ENCODE data around the gene PDCD1. TPM values are rescaled to one million over a fixed set of nuclear protein-coding genes. Genes with fewer than 3 reads are reported as not detected.

The PDCD1 gene
- total RNA-seq, 1 experiment from 2014 or later: 0.22 TPM

- DNase-seq (ENCODE audit: low read depth, low spot score) (no peak), ATAC-seq (no peak)
- Histone ChIP-seq H3K4me3 (replicated peaks in 1 of 2; ENCODE audit: low read depth in 1 of 2, low read length in 2 of 2) (no peak overlapping the region), H3K4me1 (ENCODE audit: control insufficient read depth in 1 of 2, insufficient read depth in 2 of 2, low read length in 2 of 2) (no peaks in the 10 kb centered on the region; a peak in 1 of 4 replicates), H3K9me3 (ENCODE audit: control insufficient read depth in 1 of 2, insufficient read depth in 1 of 2, low read depth in 1 of 2, low read length in 2 of 2) (no peaks in the 10 kb centered on the region), H3K79me2 (ENCODE audit: insufficient read depth, low read length) (no peaks in the 10 kb centered on the region), H3K9me2 (ENCODE audit: insufficient read depth) (no peaks in the 10 kb centered on the region), H3K27me3 (ENCODE audit: insufficient read depth, low read length) (no peaks in the 10 kb centered on the region), H4K20me1 (ENCODE audit: insufficient read depth) (no peaks in the 10 kb centered on the region), H2AFZ (ENCODE audit: low read depth, low read length, poor library complexity, severe bottlenecking) (no peak overlapping the region), H3K9ac (ENCODE audit: low read length) (no peak overlapping the region), H3K36me3 (ENCODE audit: control insufficient read depth in 1 of 2, insufficient read depth in 2 of 2, low read length in 2 of 2) (no peaks in the 10 kb centered on the region), H3K27ac (ENCODE audit: low read depth, low read length) (no peak overlapping the region), H3K4me2 (ENCODE audit: low read length) (no peak overlapping the region)
- ChIA-PET CTCF (no interaction called here), RAD21 (ENCODE audit: low non-redundant PET in 1 of 2, low total read pairs in 2 of 2, uncharacterized antibody in 2 of 2, unreplicated experiment in 2 of 2) (no interaction called here), POLR2A (no interaction called here)
- no peak for TF ChIP-seq CBX3 (IDR thresholded peaks at IDR 0.05; ENCODE audit: low read depth)
- no peak for TF ChIP-seq SP1 (IDR thresholded peaks at IDR 0.05; ENCODE audit: low read depth)
- no peak for TF ChIP-seq POLR2A (IDR thresholded peaks at IDR 0.05; ENCODE audit: borderline replicate concordance, extremely low read depth, insufficient read depth, insufficient read length)
- no peak for TF ChIP-seq MAX (IDR thresholded peaks at IDR 0.05)
- TF ChIP-seq SIN3A (IDR thresholded peaks at IDR 0.05; ENCODE audit: low read depth): no peak
- TF ChIP-seq, protein P1, sequence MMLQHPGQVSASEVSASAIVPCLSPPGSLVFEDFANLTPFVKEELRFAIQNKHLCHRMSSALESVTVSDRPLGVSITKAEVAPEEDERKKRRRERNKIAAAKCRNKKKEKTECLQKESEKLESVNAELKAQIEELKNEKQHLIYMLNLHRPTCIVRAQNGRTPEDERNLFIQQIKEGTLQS (IDR thresholded peaks at IDR 0.05): no peak
- TF ChIP-seq CEBPB (IDR thresholded peaks at IDR 0.05; ENCODE audit: low read depth): no peak
- no peak for TF ChIP-seq SRF (IDR thresholded peaks at IDR 0.05; ENCODE audit: low read depth)
- no peak for TF ChIP-seq ZNF274 (IDR thresholded peaks at IDR 0.05; ENCODE audit: low read depth, low read length)
- no peak for TF ChIP-seq EZH2phosphoT487 (IDR thresholded peaks at IDR 0.05; ENCODE audit: borderline replicate concordance)
- no peak for TF ChIP-seq POLR2AphosphoS5 (IDR thresholded peaks at IDR 0.05; ENCODE audit: low read depth, low read length)
- intact Hi-C loops (cut with micrococcal nuclease): no loop called here
- no TSS peak for BruUV-seq (replicated peaks)
These were observed 4.9 kb downstream of the PDCD1 start for GRCh38 chr2:241853651-241854341.

Data from HCT116 (cell line).